Trophoblast cell (in vitro differentiated cells and primary cell): ENCODE measurements around the gene ADGRA3.
A peak's percentile ranks its signal among the peaks of the same experiment; 100 is the strongest.

Experiments
- DNase-seq, 2 donors: peaks; one replicate each; pipeline ENCODE4 v3.0.0-alpha.2; 2016
- H2AFZ ChIP-seq: 2 replicates; pipeline ENCODE4 v1.6.1; 2013; ENCODE audit warnings: low read length, moderate library complexity, mild to moderate bottlenecking; ENCODE audit not compliant: insufficient read depth, poor library complexity
- H2AK5ac ChIP-seq: 2 replicates; pipeline ENCODE4 v1.6.1; 2013; ENCODE audit warnings: mild to moderate bottlenecking, low read length
- H2BK120ac ChIP-seq: 2 replicates; pipeline ENCODE4 v1.6.1; 2013; ENCODE audit warnings: low read length, mild to moderate bottlenecking, moderate library complexity; ENCODE audit not compliant: insufficient read depth, poor library complexity
- H2BK12ac ChIP-seq: 2 replicates; pipeline ENCODE4 v1.6.1; 2013; ENCODE audit warnings: mild to moderate bottlenecking, low read length, moderate library complexity
- H2BK5ac ChIP-seq: 2 replicates; pipeline ENCODE4 v1.6.1; 2013; ENCODE audit warnings: low read length, low read depth, moderate library complexity, mild to moderate bottlenecking; ENCODE audit not compliant: poor library complexity
- H3K14ac ChIP-seq: 2 replicates; pipeline ENCODE4 v1.6.1; 2013; ENCODE audit warnings: mild to moderate bottlenecking, low read length
- H3K18ac ChIP-seq: 2 replicates; pipeline ENCODE4 v1.6.1; 2013; ENCODE audit warnings: mild to moderate bottlenecking, low read length
- H3K23ac ChIP-seq: 2 replicates; pipeline ENCODE4 v1.6.1; 2013; ENCODE audit warnings: low read length
- H3K27ac ChIP-seq: 2 replicates; pipeline ENCODE4 v1.5.1; 2013; ENCODE audit warnings: low read depth, mild to moderate bottlenecking, inconsistent platforms, low read length, moderate library complexity
- H3K27me3 ChIP-seq: 2 replicates; pipeline ENCODE4 v1.6.1; 2013; ENCODE audit warnings: inconsistent platforms, mild to moderate bottlenecking, low read length, moderate library complexity; ENCODE audit not compliant: insufficient read depth
- H3K36me3 ChIP-seq, 2 experiments: 1 replicate in 1 of 2; 2 replicates in 1 of 2; pipeline ENCODE4 v1.6.1; 2013; ENCODE audit warnings: low read length in 2 of 2, mild to moderate bottlenecking in 2 of 2, moderate library complexity in 1 of 2; ENCODE audit not compliant: insufficient read depth in 2 of 2, control insufficient read depth in 1 of 2
- H3K4ac ChIP-seq: 2 replicates; pipeline ENCODE4 v1.6.1; 2013; ENCODE audit warnings: low read depth, mild to moderate bottlenecking, low read length, moderate library complexity
- H3K4me1 ChIP-seq, 2 experiments: 1 replicate in 1 of 2; 2 replicates in 1 of 2; pipeline ENCODE4 v1.6.1; 2013; ENCODE audit warnings: low read length in 2 of 2, mild to moderate bottlenecking in 2 of 2, moderate library complexity in 1 of 2; ENCODE audit not compliant: insufficient read depth in 2 of 2, control insufficient read depth in 1 of 2
- H3K4me2 ChIP-seq: 2 replicates; pipeline ENCODE4 v1.6.1; 2013; ENCODE audit warnings: inconsistent platforms, mild to moderate bottlenecking, low read length, moderate library complexity
- H3K4me3 ChIP-seq: 2 replicates; pipeline ENCODE4 v1.5.1; 2013; ENCODE audit warnings: mild to moderate bottlenecking, low read depth, low read length, inconsistent platforms
- H3K79me1 ChIP-seq: one replicate; pipeline ENCODE4 v1.6.1; 2013; ENCODE audit warnings: low read length
- H3K79me2 ChIP-seq: 2 replicates; pipeline ENCODE4 v1.6.1; 2013; ENCODE audit warnings: low read length, mild to moderate bottlenecking; ENCODE audit not compliant: control insufficient read depth, insufficient read depth, poor library complexity
- H3K9ac ChIP-seq: 2 replicates; pipeline ENCODE4 v1.6.1; 2013; ENCODE audit warnings: mild to moderate bottlenecking, low read length
- H3K9me3 ChIP-seq: 2 replicates; pipeline ENCODE4 v1.6.1; 2013; ENCODE audit warnings: low read depth, mild to moderate bottlenecking, control low read depth, inconsistent platforms, low read length; ENCODE audit not compliant: insufficient read depth
- H4K12ac ChIP-seq: 2 replicates; pipeline ENCODE4 v1.6.1; 2013; ENCODE audit warnings: low read depth, mild to moderate bottlenecking, low read length, moderate library complexity
- H4K8ac ChIP-seq: 2 replicates; pipeline ENCODE4 v1.6.1; 2013; ENCODE audit warnings: low read depth, mild to moderate bottlenecking, low read length, moderate library complexity
- H4K91ac ChIP-seq: one replicate; pipeline ENCODE4 v1.6.1; 2013; ENCODE audit warnings: low read depth, mild to moderate bottlenecking, low read length, moderate library complexity
- WGBS: extraction: QIAGEN DNeasy Blood & Tissue Kit; methylation state at CpG from one replicate; pipeline ENCODE4 v1.1.7; 2013; ENCODE audit warnings: missing lambda C conversion rate; ENCODE audit not compliant: insufficient read length, insufficient coverage; ENCODE audit errors: extremely low coverage; 5-methylcytosine and 5-hydroxymethylcytosine counted together

Gene ADGRA3

DNA sequence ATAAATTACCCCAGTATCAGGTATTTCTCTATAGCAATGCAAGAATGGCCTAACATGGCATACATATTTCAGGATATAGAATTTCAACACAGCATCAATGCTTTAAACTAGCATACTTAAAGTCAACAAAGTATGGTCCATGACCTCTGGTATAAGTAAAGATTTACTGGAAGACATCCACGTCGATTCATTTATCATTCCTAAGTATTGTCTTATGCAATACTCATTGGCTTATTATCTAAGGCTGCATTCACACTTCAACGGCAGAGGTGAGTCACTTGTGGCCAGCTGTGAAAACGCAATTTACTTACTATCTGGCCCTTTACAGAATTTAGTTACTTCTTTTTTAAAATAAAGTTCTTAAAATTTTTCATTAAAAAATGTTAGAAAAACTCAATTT is 42.6 kb downstream of the ADGRA3 start:
- Histone ChIP-seq H2BK120ac (no peak overlapping the region), H2BK5ac (no peak overlapping the region), H4K8ac (no peak overlapping the region), H4K12ac (no peak overlapping the region), H3K27me3 (no peaks in the 10 kb centered on the region), H3K14ac (no peak overlapping the region), H3K9me3 (no peaks in the 10 kb centered on the region), H3K4ac (no peak overlapping the region), H3K27ac (no peak overlapping the region), H4K91ac (no peak overlapping the region), H2AK5ac (no peak overlapping the region), H3K4me3 (no peak overlapping the region), H3K23ac (no peak overlapping the region), H3K4me2 (no peak overlapping the region), H3K18ac (no peak overlapping the region), H3K36me3 (peaks cover 0 to 5% of the 10 kb centered on the region in 2 experiments), H2BK12ac (no peak overlapping the region), H3K4me1 (peaks cover 0 to 6% of the 10 kb centered on the region in 2 experiments), H3K79me1 (no peaks in the 10 kb centered on the region), H3K9ac (no peak overlapping the region), H3K79me2 (no peaks in the 10 kb centered on the region), H2AFZ (no peak overlapping the region)
- no CpG with 5 or more reads among the region's 4 CpGs for WGBS
- DNase-seq, result peak in 1 of 2 donors; percentile 41

DNA sequence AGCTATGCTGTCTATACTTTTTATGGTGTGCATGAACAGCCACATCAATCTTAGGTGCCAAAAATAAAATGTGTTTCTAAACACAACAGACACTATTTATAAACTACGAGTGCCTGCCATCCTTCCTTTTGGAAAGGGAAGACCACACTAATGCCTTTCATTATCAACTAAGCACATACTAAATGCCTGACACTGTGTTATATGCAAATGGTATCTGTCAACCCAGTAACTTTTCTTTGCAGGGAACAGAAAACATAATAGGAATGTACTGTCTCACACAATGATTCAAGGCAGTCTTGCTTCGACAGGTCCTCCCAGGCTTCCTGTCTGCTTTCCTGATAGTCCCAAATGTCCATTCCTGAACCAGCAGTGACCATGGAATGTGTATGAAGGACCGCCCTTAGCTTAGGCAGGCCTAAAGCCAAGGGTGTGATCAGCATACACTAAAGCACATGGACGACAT is 43.8 kb downstream of the ADGRA3 start:
- no CpG with 5 or more reads among the region's 4 CpGs for WGBS
- Histone ChIP-seq H3K4ac (no peak overlapping the region), H4K12ac (no peak overlapping the region), H3K4me2 (no peak overlapping the region), H3K27ac (no peak overlapping the region), H2AFZ (no peak overlapping the region), H3K4me1 (peaks cover 0 to 6% of the 10 kb centered on the region in 2 experiments), H2BK5ac (no peak overlapping the region), H2BK12ac (no peak overlapping the region), H3K4me3 (no peak overlapping the region), H3K23ac (no peak overlapping the region), H3K9ac (no peak overlapping the region), H2AK5ac (no peak overlapping the region), H3K9me3 (no peaks in the 10 kb centered on the region), H3K79me2 (no peaks in the 10 kb centered on the region), H4K91ac (no peak overlapping the region), H2BK120ac (no peak overlapping the region), H3K36me3 (peaks cover 0 to 5% of the 10 kb centered on the region in 2 experiments), H3K27me3 (no peaks in the 10 kb centered on the region), H3K18ac (no peak overlapping the region), H4K8ac (no peak overlapping the region), H3K14ac (no peak overlapping the region), H3K79me1 (no peaks in the 10 kb centered on the region)
- DNase-seq, result no peak

DNA sequence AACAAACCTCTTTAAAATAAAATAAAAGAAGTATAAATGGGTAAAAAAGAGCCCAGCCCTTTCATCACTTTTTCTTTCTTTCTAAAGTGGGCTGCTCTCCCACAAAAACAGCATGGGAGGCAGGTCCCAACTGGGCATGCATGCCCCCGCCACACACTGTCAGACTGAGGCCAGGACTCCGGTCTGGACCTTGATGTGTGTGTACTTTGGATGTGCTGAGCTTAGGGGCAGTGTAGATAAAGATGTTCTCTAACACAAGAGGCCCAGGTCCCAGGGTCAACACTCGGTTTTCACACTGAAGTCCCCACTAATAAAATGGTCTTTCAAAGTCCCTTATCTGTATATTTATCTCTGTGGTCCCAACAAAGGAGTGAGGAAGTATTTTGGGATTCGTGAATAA is 44.4 kb downstream of the ADGRA3 start:
- no peaks in the 10 kb centered on the region for H3K79me2 ChIP-seq
- H3K4me2 ChIP-seq, result no peak overlapping the region
- no peak overlapping the region for H2BK5ac ChIP-seq
- H2AK5ac ChIP-seq, result no peak overlapping the region
- H3K36me3 ChIP-seq, result peaks cover 0 to 5% of the 10 kb centered on the region in 2 experiments
- no peak overlapping the region for H3K4me3 ChIP-seq
- H3K14ac ChIP-seq, result peak overlapping the region; percentile 61
- no peak overlapping the region for H3K9ac ChIP-seq
- no peaks in the 10 kb centered on the region for H3K9me3 ChIP-seq
- H4K12ac ChIP-seq, result no peak overlapping the region
- no peak overlapping the region for H4K8ac ChIP-seq
- H3K4me1 ChIP-seq, result peaks cover 0 to 6% of the 10 kb centered on the region in 2 experiments
- H3K27ac ChIP-seq, result no peak overlapping the region
- H2BK12ac ChIP-seq, result peak overlapping the region; percentile 58
- DNase-seq, result no peak
- H2BK120ac ChIP-seq, result peak overlapping the region; percentile 43
- no peak overlapping the region for H3K23ac ChIP-seq
- no peak overlapping the region for H2AFZ ChIP-seq
- no peaks in the 10 kb centered on the region for H3K27me3 ChIP-seq
- no peak overlapping the region for H4K91ac ChIP-seq
- no peaks in the 10 kb centered on the region for H3K79me1 ChIP-seq
- WGBS, result no CpG with 5 or more reads among the region's 4 CpGs
- H3K4ac ChIP-seq, result no peak overlapping the region
- peak overlapping the region; percentile 84 for H3K18ac ChIP-seq

DNA sequence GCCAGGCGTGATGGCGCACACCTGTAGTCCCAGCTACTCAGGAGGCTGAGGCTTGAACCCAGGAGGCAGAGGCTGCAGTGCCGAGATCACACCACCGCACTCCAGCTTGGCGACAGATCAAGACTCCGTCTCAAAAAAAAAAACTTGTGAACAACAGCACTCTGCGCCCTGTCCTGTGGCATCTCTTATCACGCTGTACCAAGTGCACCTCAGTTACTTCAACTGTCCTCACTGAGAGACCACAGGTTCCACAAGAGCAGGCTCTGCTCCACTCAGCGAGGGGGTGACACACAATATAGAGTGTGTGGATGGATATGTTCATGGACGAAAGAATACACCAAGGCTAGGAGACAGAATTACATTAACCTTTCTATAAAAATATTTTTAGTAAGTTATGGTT is 49.3 kb downstream of the ADGRA3 start:
- H2BK120ac ChIP-seq, result no peak overlapping the region
- no peak overlapping the region for H3K14ac ChIP-seq
- H3K27me3 ChIP-seq, result no peaks in the 10 kb centered on the region
- DNase-seq, result no peak
- no CpG with 5 or more reads among the region's 10 CpGs for WGBS
- H3K9ac ChIP-seq, result no peak overlapping the region
- no peak overlapping the region for H3K4me3 ChIP-seq
- no peak overlapping the region for H3K4ac ChIP-seq
- H2BK5ac ChIP-seq, result no peak overlapping the region
- no peak overlapping the region for H4K12ac ChIP-seq
- H2AK5ac ChIP-seq, result no peak overlapping the region
- H3K4me2 ChIP-seq, result no peak overlapping the region
- H3K9me3 ChIP-seq, result no peaks in the 10 kb centered on the region
- peaks cover 0 to 1% of the 10 kb centered on the region in 2 experiments for H3K4me1 ChIP-seq
- no peak overlapping the region for H4K8ac ChIP-seq
- peaks cover 0 to 5% of the 10 kb centered on the region in 2 experiments for H3K36me3 ChIP-seq
- no peak overlapping the region for H3K27ac ChIP-seq
- no peak overlapping the region for H2AFZ ChIP-seq
- no peak overlapping the region for H4K91ac ChIP-seq
- H3K23ac ChIP-seq, result no peak overlapping the region
- no peak overlapping the region for H3K18ac ChIP-seq
- H2BK12ac ChIP-seq, result no peak overlapping the region
- no peaks in the 10 kb centered on the region for H3K79me2 ChIP-seq
- no peaks in the 10 kb centered on the region for H3K79me1 ChIP-seq
